ENCODE measurements around the gene MAD2L2.

GRCh38 chr1:11638121-11638520, 42.8 kb downstream of the MAD2L2 start:
- no peak for TF ChIP-seq USF2 (CRISPR knock-in tag; IDR thresholded peaks at IDR 0.05)
- no peak for TF ChIP-seq ZNF217 (CRISPR knock-in tag; IDR thresholded peaks at IDR 0.05)
- TF ChIP-seq ELK1 (CRISPR knock-in tag; IDR thresholded peaks at IDR 0.05): no peak
- TF ChIP-seq, protein P1, sequence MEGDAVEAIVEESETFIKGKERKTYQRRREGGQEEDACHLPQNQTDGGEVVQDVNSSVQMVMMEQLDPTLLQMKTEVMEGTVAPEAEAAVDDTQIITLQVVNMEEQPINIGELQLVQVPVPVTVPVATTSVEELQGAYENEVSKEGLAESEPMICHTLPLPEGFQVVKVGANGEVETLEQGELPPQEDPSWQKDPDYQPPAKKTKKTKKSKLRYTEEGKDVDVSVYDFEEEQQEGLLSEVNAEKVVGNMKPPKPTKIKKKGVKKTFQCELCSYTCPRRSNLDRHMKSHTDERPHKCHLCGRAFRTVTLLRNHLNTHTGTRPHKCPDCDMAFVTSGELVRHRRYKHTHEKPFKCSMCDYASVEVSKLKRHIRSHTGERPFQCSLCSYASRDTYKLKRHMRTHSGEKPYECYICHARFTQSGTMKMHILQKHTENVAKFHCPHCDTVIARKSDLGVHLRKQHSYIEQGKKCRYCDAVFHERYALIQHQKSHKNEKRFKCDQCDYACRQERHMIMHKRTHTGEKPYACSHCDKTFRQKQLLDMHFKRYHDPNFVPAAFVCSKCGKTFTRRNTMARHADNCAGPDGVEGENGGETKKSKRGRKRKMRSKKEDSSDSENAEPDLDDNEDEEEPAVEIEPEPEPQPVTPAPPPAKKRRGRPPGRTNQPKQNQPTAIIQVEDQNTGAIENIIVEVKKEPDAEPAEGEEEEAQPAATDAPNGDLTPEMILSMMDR (IDR thresholded peaks at IDR 0.05 in 2 of 3, conservative IDR thresholded peaks at IDR 0.05 in 1 of 3; ENCODE audit: insufficient read depth in 2 of 3, low read depth in 1 of 3, low read length in 3 of 3): no peak
- no peak for TF ChIP-seq ZNF408 (CRISPR knock-in tag; IDR thresholded peaks at IDR 0.05; ENCODE audit: low read depth)
- no peak for TF ChIP-seq JUNB (CRISPR knock-in tag; conservative IDR thresholded peaks at IDR 0.05)
